Stimulated activated naive CD8-positive, alpha-beta T cell treated with anti-CD3 and anti-CD28 coated beads, Interleukin-15, Interleukin-2, amounts not matched to agents 100 U/mL and 50 U/mL, for 24 hours (primary cell): Measurements from ENCODE around the gene SCAMP3.
"Not testable (repeated sequence)": the region's sequence is repeated elsewhere in the genome, so short reads cannot be mapped to it uniquely, and the experiment has no call there.

ENCODE experiments used
- ATAC-seq: fragments of 150-1000 bp; cut with Tn5 transposase; one replicate; pipeline ENCODE4 v1.10.0; 2021
- DNase-seq: peaks from one replicate; pipeline ENCODE4 v3.0.0; 2021

SCAMP3 gene

DNA sequence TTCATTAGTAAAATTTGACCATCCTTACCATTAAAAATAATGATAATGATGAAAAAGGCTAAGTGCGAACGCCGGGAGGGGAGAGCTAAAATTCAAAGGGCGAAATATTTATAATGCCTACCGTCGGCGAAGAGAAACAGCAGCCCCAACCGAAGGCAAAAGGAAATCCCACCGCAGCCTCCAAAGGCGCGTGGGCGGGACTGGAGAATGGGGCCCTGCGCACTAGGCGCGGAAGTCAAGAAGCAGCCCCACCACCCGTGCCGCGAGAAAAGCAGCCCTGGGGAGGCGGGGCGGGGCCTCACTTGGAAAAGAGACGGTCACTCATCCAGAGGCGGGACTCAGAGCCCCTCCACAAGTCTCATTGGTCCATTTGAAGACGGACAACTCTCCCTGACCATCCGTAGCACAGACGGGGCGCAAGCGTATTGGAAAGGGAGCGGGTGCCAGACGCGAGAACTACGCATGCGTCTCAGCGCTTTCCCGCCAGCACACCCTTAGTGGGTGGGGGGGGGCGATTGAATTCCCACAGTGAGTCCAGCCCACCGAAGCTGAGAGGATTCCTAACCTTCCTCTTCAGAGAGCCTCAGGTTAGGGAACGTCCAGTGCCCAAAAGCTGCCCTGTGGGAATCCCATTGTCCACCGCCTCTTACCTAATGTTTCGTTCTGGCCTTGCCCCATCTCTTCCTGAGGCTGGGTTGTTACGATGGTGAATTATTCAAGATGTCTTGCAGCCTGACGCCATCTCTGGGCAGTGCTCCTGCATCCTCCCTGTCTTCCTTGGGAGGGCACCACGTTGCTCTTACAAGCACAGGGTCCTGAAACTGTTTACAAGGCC lies 34.7 kb downstream of the SCAMP3 start:
- DNase-seq: peak; percentile 100
- peak; percentile 96 for ATAC-seq

DNA sequence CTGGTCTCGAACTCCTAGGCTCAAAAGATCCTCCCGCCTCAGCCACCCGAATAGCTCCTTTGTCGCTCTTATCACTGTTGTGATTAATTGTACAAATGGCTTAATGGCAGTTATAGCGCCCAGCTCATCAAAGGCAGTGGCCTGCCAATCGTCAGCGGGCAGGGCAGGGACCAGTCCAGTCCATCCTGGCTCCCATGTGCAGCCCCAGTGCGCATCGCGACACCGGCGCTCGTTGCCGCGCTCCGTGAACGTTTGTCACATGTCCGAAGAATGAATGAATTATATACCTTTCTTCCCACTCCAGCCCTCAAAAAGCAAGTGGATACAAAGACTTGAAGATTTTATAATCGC lies 35.3 kb downstream of the SCAMP3 start:
- DNase-seq (peak; percentile 62), ATAC-seq (peak; percentile 41)

DNA sequence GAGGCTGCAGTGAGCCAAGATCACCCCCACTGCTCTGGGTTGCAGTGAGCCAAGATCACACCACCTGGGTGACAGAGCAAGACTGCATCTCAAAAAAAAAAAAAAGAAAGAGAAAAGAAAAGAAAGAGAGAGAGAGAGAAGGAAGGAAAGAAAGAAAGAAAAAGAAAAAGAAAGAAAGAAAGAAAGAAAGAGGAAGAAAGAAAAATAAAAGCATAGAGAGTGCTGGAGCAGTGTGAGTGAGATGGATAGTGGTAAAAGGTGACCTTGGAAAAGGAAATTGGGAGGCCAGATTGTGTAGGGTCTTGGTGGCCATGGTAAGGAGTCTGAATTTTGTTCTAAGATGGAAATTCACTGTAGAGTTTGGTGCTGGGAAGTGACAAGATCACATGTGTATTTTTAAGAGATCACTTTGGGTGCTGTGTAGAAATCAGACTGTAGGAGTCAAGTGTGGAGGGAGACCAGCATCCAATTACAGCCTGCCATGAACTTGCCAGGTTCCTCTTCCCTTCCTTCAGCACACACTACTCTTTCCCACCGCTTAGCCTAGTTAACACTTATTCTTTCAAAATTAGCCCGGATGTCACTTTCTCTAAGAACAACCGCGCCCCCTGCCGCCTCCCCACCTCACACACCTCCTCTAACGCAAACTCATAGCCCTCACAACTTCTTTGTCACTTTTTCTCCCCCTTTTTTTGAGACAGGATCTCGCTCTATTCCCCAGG lies 35.8 kb downstream of the SCAMP3 start:
- ATAC-seq: peak; percentile 53
- DNase-seq: peak; percentile 83

- DNase-seq, ATAC-seq: not testable (repeated sequence)
These were observed 36.8 kb downstream of the SCAMP3 start for GRCh38 chr1:155225404-155225759.

GRCh38 chr1:155223047-155223446 lies 39.1 kb downstream of the SCAMP3 start:
- ATAC-seq: no peak
- no peak for DNase-seq

DNA sequence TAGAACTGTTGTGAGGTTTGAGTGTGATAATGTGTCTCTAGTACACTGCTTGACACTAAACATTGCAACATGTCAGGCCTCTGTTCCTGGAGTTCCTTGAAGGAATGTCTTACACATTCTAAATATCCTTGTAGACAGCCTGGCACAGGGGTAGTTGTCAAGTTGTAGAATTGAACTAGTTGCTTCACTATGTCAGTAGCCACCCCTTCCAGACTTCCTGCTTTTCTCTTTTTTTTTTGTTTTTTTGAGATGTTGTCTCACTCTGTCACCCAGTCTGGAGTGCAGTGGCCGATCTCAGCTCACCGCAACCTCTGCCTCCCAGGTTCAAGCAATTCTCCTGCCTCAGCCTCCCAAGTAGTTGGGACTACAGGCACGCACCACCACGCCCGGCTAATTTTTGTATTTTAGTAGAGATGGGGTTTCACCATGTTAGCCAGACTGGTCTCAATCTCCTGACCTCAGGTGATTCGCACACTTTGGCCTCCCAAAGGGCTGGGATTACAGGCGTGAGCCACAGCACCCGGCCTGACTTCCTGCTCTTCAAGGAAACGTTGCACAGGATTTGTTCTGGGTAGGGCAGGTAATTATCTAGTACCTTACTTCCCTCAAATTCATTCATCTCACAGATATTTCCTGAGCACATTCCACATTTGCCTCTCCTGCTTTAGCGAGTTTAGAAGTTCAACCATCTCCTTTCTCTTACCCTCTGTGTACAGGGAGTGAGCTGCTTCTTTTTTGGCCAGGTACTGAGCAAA lies 41.8 kb downstream of the SCAMP3 start:
- DNase-seq, ATAC-seq: not testable (repeated sequence)

- ATAC-seq (peak; percentile 32), DNase-seq (no peak)
These were observed 42.5 kb downstream of the SCAMP3 start for GRCh38 chr1:155219592-155220031.

- no peak for DNase-seq
- ATAC-seq: no peak
These were observed 43.1 kb downstream of the SCAMP3 start for GRCh38 chr1:155218854-155219591.

DNA sequence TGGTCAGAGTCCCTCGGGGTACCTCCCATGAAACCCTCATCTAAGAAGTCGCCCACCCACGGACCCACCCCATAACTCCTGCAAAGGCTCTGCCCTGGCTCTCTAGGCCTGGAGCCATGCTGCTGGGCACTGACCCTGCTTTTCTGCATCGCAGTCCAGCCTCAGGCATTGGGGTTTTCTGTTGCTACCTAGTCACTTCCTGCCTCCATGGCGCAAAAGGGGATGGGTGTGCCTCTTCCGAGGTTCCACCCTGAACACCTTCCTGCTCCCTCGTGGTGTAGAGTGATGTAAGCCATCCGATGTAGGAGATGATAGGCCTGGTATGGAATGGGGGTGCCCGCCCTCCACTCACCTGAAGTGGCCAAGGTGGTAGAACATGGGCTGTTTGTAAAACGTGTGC lies 47.5 kb downstream of the SCAMP3 start:
- not testable (repeated sequence) for DNase-seq, ATAC-seq

DNA sequence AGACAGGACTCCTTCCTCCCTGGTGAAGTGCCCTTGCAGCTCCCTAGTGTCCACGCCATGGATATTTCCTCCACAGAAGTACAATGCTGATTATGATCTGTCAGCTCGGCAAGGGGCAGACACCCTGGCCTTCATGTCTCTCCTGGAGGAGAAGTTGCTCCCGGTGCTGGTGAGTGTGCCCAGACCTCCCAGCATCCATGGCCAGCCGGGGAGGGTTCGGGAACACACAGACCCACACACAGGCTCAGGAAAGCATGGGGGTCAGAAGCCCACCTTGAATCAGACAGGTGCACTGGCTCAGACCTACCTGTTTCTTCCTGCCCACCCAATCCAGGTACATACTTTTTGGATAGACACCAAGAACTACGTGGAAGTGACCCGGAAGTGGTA lies 50.1 kb downstream of the SCAMP3 start:
- not testable (repeated sequence) for ATAC-seq, DNase-seq

DNA sequence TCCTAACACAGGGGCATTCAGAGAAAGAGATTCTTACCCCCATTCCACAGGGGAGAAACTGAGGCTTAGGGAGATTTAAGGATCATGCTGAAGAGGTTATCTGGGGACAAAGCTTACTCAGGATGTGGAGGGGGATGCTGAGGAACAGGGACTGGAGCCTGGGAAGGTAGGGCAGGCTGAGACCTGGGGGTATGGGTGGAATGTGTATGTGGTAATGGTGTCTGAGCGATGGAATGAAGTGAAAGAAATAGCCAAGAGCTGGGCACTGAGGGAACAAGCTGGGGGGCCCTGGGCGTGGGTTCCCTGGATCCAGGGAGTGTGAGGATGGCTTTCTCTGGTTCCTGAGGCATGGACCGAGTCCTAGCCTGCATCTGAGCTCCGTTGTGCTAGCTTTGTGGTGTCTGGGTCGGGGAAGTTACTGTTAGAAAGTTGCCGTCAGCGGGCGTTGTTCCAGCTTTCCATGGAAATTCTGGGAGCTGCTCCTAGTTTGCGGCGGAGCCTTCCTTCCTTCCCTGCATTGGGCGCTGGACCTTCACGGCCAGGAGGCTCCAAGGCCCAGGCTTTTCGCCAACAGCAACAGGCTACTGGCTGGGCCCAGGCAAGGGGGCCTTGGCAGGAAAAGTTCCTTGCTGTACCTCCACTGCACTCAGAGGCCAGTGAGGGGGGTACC lies 50.6 kb downstream of the SCAMP3 start:
- not testable (repeated sequence) for DNase-seq, ATAC-seq

DNA sequence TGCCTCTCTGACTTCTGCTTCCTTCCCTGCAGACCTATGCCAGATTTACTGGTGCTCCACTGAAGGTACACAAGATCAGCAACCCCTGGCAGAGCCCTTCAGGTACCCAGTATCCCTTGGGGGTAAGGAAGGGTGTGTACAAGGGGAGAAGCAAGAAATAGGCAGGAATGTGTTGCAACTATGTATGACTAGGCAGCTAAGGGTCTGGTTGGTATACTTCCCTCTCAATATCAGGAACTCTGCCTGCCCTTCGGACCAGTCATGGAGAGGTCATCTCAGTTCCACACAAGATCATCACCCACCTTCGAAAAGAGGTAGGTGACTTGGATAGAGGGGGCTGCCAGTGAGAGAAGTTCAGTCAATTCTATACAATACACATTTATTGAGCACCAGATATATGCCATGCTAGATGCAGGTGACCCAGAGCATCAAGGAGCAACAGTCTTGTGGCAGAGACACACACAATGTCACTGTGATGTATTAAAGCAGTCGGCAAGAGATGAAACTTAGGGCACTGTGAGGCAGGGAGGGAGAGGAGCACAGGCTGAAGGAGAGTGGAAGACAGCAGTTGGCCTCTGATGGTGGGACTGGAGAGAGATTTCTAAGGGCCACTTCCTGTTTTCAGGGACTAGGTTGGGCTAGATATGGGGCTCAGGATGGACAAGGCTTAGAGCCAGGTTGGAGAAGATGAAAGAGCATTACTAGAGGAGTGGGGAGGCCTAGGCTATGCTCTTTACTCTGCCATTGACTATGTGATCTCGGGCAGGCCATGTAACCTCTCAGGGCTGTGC lies 51.7 kb downstream of the SCAMP3 start:
- ATAC-seq: no peak
- DNase-seq: no peak

DNA sequence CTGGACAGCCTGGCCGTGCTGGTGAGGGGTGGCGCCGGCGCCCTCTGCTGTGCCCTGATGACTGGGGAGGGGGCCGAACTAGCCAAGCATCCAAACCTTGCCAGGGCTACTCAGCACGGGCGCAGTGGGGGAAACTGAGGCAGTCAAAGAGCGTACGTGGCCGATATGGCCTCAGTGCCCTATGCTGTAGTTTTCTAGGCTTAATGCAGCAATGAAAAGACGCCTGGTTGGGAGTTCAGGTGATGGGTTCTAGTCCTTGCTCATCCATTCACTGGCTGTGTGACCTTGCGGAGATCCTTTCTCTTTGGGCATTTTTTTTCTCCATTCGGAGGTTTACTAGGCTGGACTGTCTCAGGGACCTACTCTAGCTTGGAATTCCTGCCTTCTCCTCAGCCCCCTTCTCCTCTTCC lies 52.8 kb downstream of the SCAMP3 start:
- no peak for DNase-seq
- ATAC-seq: no peak

DNA sequence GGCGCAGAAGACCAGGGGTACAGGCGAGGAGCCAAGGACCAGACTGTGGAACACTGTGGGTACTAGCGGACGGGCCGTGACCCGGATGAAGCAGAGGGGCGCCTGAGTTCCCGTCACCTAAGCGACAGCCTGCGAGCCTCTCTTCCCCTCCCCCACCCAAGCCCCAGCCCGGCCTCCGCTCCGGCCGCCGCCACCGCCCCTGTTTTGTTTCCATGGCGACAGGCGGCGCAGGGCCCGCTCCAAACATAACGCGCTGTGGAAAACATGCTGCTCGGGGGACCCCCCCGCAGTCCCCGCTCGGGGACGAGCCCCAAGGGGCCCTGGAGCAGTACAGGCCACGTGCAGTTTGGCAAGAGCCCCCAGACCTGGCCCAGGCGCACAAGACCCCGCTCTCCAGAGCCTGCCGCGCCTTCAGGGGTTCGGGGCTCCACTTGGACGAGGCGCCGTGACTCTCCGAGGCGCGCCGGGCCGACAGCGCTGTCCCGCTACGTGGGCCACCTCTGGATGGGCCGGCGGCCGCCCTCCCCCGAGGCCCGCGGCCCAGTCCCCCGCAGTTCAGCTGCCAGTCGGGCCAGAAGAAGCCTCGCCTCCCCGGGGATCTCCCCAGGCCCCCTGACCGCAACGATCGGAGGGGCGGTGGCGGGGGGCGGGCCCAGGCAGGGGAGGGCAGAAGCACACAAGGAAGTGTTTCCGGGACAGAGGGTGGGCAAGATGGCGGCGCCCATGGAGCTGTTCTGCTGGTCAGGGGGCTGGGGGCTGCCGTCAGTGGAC lies 53.4 kb downstream of the SCAMP3 start, which contains the start of gene MTX1:
MTX1 (plus strand) TSS at position 155 of the 771 bp plus-strand sequence; CDS start at position 265, 110 bp downstream.
- ATAC-seq (peak; percentile 85), DNase-seq (peak; percentile 94)

DNA sequence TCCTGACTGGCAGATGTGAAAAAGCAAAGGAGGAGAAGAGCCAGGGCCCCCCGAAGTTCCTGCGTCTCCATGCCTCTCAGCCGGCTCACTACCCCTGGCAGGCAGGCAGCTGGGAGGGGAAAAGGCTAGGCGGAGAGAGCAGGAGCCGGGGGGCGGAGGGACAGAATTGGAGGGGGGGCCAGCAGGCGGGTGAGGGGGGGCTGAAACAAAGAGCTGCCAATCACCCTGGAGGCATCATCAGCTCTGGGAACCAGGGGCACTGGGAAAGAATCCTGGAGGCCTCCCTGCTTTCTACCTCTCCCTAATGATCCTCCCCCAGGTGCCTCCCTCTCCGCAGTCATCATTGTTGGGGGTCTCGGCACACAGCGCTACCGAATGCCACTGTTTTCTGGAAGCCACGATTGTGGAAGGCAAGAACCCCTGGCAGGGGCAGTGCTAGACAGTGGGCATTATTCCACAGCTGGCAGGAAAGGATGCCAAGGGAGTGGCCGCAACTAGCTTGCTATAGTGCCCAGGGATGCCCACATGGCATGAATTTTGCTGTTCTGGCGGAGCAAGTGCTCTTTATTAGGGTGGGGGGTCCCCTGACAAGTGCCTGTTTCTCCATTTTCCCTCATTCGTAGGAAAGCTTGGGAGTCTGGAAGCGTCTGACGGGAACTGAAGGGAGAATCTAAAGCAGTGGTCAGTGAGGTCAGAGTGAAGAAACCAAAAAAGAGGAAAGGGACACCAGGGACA lies 54.2 kb downstream of the SCAMP3 start, which contains the start of gene THBS3:
THBS3 (minus strand) TSS at position 92 of the 735 bp plus-strand sequence; CDS start at position 71, 21 bp downstream.
- ATAC-seq: no peak
- DNase-seq: no peak

DNA sequence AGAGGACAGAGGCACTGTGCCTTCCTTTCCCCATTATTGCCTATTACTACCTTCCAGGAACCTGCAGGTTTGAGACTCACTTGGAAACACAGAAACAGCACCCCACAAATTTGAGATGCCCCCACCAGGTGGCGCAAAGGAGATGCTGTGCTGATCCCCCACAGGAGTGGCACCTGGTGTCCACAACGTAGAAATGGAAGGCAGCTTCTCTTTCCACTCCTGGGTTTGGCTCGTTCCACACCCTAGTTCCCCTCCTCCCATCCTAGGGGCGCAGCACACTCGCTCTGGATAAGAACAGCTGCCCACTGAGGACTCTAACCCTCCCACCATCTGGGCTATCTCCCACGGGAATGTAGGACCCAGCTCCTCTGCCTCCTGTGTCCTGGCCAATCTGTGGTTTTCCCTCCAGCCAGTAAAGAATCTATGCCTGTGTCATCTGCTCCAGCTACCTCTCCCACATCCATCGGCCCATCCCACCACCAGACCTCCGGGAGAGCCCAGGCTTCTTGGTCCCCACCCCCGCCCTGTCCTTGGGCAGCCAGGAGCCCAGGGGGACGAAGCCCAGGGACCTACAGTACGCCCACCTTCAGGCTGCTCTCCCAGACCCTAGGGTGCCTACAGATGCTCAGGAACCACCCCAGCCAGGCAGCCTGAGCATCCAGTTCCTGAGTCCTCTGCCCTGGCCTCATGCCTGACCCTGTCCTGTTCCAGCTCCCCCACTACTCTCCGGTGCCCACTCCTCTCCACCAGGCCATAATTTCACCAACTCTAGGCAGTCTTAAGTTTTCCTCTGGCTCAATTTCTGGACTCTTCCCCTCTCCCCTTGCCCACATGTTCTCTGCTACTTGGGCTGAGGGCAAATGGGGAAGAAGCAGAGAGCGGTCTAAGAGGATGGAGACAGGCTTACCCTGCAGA lies 55.0 kb downstream of the SCAMP3 start:
- peak; percentile 95 for DNase-seq
- peak; percentile 39 for ATAC-seq
